Activated CD4-positive, alpha-beta T cell treated with anti-CD3 and anti-CD28 coated beads for 36 hours (primary cell): ENCODE results near the gene MMP1. TPM values are rescaled to one million over a fixed set of nuclear protein-coding genes. Genes with fewer than 3 reads are reported as not detected.
A peak's percentile ranks its signal among the peaks of the same experiment; 100 is the strongest.

Experiments
- ATAC-seq: fragments of 200-7000 bp; cut with Tn5 transposase; one replicate; pipeline ENCODE4 v1.10.0; 2021; ENCODE audit warnings: mild to moderate bottlenecking, moderate library complexity
- CTCF ChIA-PET: fragments of 350-600 bp; sonication (Branson Sonifier 250); formaldehyde crosslinking; loops from one replicate; lab custom pipeline; 2021; ENCODE audit warnings: antibody characterized with exemption; lab: Charles Lee
- POLR2A ChIA-PET: fragments of 350-600 bp; sonication (Branson Sonifier 250); formaldehyde crosslinking; loops from one replicate; lab custom pipeline; 2021; ENCODE audit warnings: antibody characterized with exemption, inconsistent platforms; lab: Charles Lee
- DNase-seq: peaks from one replicate; pipeline ENCODE4 v3.0.0-alpha.2; 2020
- H3K27ac Mint-ChIP-seq: one replicate; pipeline ENCODE4 v1.8.0; 2021; ENCODE audit warnings: mixed read lengths
- H3K27me3 Mint-ChIP-seq: one replicate; pipeline ENCODE4 v1.8.0; 2021; ENCODE audit warnings: mixed read lengths
- H3K36me3 Mint-ChIP-seq: one replicate; pipeline ENCODE4 v1.8.0; 2021; ENCODE audit warnings: low read depth, mixed read lengths
- H3K4me1 Mint-ChIP-seq: one replicate; pipeline ENCODE4 v1.8.0; 2021; ENCODE audit warnings: mixed read lengths
- H3K4me3 Mint-ChIP-seq: one replicate; pipeline ENCODE4 v1.8.0; 2021; ENCODE audit warnings: mild to moderate bottlenecking, moderate library complexity, mixed read lengths
- H3K9me3 Mint-ChIP-seq: one replicate; pipeline ENCODE4 v1.8.0; 2021; ENCODE audit warnings: low read depth, mixed read lengths
- intact Hi-C, 2 experiments: fragments of 100-400 bp; cut with DNase I in 1 of 2; cut with micrococcal nuclease in 1 of 2; formaldehyde crosslinking; loops; one replicate each; pipeline versions ENCODE4 v1.14.2 to v1.15.1; 2022 to 2024; cut with DNase I, micrococcal nuclease
- total RNA-seq, 2 experiments: library from RNA; stranded (reverse); gene quantifications; one replicate each; pipeline ENCODE4 v1.2.3, GENCODE V29; 2021

The MMP1 gene
- total RNA-seq, 2 experiments from 2014 or later, result not detected

DNA sequence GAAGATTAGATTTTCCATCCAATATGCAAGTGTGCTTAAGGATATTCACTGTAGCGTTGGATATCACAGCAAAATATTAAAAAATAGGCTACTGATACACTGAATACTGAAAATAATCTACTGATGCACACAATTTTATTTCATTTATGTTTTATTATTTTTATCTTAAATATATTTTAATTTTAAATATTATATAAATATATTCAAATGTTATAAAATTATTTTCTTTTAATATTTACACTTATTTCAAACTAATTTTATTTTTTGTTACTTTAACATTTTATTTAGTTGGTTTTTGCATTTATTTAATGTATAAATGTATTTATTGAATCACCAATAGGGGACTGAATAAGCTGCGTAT lies 33.1 kb upstream of the MMP1 start:
- Mint-ChIP-seq H3K27ac (no peak overlapping the region), H3K9me3 (no peaks in the 10 kb centered on the region), H3K27me3 (peaks cover 40% of the 10 kb centered on the region), H3K36me3 (no peaks in the 10 kb centered on the region), H3K4me3 (no peak overlapping the region), H3K4me1 (no peaks in the 10 kb centered on the region)
- DNase-seq (no peak), ATAC-seq (no peak)
- intact Hi-C loops, result loop anchor here (1.0 to 5.0 kb wide), 2 partner anchors 109 to 111 kb away; no protein-coding TSS in a partner anchor
- ChIA-PET POLR2A (no interaction called here), CTCF (interaction anchor here (0.6 to 1.3 kb wide), 2 partner anchors 11 to 489 kb away, joined by 3 read pairs; no protein-coding TSS in a partner anchor)

DNA sequence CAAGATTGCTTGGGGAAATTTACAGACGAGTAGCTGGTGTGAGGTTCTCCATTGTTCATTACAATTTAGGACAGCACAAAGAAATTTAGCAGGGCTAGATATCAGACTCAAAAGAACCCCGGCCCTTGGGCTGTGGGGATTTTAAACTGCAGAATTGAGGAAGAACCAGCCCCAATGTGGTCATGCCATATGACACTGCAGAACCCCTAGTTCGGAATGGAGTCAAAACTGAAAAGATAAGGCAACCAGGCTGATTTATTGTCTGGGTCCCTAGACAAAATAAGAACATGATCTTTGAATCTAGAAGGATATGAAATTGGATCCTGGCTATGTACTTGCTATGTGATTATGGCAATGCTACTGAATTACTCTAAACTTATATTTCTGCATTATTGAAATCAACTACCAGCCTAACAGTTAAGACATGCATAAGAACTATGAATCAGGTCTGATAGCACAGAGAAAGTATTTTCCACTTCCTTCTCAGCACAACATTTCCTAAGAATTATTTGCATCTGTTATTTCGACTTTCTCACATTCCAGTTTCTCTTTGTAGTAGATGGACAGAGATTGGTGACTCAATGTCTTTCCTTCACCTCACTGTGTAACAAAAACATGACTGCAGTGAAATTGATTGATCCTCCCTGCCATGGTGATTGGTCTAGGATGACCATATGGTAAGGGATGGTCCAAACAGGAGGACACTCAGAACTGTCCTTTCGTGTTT lies 32.2 kb upstream of the MMP1 start:
- intact Hi-C loops, result loop anchor here in 1 of 2 experiments (5.0 kb wide), 1 partner anchor 112 kb away; no protein-coding TSS in a partner anchor
- ChIA-PET CTCF (no interaction called here), POLR2A (no interaction called here)
- Mint-ChIP-seq H3K4me3 (no peak overlapping the region), H3K36me3 (no peaks in the 10 kb centered on the region), H3K4me1 (no peaks in the 10 kb centered on the region), H3K9me3 (no peaks in the 10 kb centered on the region), H3K27ac (no peak overlapping the region), H3K27me3 (peaks cover 40% of the 10 kb centered on the region)
- DNase-seq, result no peak
- no peak for ATAC-seq

DNA sequence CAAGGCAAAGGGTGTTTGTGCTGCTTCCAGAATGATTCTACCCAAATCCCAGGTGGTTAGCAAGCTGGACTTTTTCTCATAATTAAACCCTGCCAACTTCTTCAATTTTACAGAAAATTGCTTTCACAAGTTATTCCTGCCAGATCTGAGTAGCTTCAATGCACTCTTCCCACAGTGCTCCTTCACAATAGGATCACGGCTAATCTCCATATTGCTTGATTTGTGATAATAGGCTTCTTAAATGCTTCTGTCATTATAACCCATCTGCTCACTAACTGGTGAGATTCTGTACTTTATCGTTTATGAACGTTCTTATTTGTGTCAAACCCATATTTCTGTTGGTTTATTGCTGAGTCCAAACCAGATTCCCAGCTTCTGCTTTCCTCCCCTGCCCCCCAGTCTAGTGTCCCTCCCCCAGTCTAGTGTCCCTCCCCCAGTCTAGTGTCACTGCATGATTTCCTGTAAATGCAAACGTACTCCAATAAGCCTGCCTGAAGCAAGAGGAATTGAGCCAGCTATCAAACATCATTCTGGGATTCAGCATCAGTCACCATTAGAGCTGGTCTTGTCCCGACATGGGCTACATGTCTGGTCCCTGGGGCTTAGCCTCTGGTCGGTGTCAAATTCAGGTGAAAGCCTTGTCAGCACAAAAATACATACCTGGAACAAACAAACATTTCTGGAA lies 31.5 kb upstream of the MMP1 start:
- H3K9me3 Mint-ChIP-seq, result no peaks in the 10 kb centered on the region
- H3K27me3 Mint-ChIP-seq, result peaks cover 36% of the 10 kb centered on the region
- H3K4me1 Mint-ChIP-seq, result no peaks in the 10 kb centered on the region
- no peak for ATAC-seq
- POLR2A ChIA-PET, result no interaction called here
- H3K36me3 Mint-ChIP-seq, result no peaks in the 10 kb centered on the region
- intact Hi-C loops, result no loop called here
- DNase-seq, result no peak
- no peak overlapping the region for H3K27ac Mint-ChIP-seq
- H3K4me3 Mint-ChIP-seq, result no peak overlapping the region
- CTCF ChIA-PET, result no interaction called here

DNA sequence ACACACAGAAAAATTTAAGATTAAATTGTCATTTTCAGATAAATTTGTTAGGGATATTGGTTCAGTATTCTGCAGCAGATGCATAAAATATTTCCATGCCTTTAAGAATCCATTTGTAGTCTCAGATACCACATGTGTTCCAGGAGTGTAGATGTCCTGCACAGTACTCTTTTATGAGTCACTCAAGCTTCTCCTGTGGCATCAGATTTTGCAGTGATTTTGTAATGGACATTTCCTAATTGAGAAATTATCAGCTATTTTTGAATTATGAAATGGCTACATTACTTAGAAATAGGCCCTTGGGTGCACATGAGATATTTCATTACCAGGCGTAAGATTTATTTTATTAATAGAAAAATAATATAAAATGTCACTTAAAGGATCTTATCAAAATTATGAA lies 26.6 kb upstream of the MMP1 start:
- Mint-ChIP-seq H3K27me3 (peaks cover 12% of the 10 kb centered on the region), H3K27ac (no peak overlapping the region), H3K9me3 (no peaks in the 10 kb centered on the region), H3K36me3 (no peaks in the 10 kb centered on the region), H3K4me1 (no peaks in the 10 kb centered on the region), H3K4me3 (no peak overlapping the region)
- ATAC-seq (no peak), DNase-seq (no peak)
- intact Hi-C loops, result no loop called here
- ChIA-PET POLR2A (interaction anchor here (0.8 kb wide), 1 partner anchor 1505 kb away, joined by 3 read pairs; no protein-coding TSS in a partner anchor), CTCF (interaction anchor here (0.8 to 1.4 kb wide), 2 partner anchors 19 to 116 kb away, joined by 3 read pairs; partner anchors contain the start of gene MMP3)

DNA sequence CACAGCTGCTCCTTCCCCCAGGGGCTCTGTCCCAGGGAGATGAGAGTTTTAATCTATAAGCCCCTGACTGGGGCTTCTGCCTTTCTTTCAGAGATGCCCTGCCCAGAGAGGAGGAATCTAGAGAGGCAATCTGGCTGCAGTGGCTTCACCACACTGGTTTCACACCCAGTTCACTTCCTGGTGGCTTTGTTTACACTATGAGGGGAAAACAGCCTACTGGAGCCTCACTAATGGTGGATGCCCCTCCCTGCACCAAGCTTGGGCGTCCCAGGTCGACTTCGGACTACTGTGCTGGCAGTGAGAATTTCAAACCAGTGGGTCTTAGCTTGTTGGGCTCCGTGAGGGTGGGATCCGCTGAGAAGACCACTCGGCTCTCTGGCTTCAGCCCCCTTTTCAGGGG lies 21.5 kb upstream of the MMP1 start:
- Mint-ChIP-seq H3K4me1 (no peaks in the 10 kb centered on the region), H3K36me3 (no peaks in the 10 kb centered on the region), H3K9me3 (peaks cover 15% of the 10 kb centered on the region), H3K27ac (no peak overlapping the region), H3K4me3 (no peak overlapping the region), H3K27me3 (no peaks in the 10 kb centered on the region)
- DNase-seq (no peak), ATAC-seq (no peak)
- intact Hi-C loops, result no loop called here
- ChIA-PET CTCF (interaction anchor here (0.6 kb wide), 1 partner anchor 12 kb away, joined by 3 read pairs; no protein-coding TSS in a partner anchor), POLR2A (no interaction called here)

DNA sequence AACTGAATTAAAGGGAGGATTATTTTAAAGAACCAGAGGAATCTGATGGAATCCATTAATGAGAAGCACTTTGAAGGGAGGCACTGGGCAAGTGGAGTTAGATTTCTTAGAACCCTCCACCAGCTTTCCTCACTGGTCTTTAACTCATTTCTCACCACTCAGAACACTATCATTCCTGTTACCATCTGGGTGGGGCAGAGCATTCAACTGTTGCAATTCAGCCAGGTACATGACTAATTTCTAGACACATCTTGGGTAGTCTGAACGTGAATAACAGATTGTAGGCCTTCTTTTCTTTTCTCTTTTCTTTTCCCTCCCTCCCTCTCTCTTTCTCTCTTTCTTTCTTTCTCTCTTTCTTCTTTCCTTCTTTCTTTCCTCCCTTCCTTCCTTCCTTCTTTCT lies 15.5 kb upstream of the MMP1 start:
- Mint-ChIP-seq H3K4me1 (no peaks in the 10 kb centered on the region), H3K27ac (no peak overlapping the region), H3K9me3 (peaks cover 15% of the 10 kb centered on the region), H3K4me3 (no peak overlapping the region), H3K36me3 (no peaks in the 10 kb centered on the region), H3K27me3 (peaks cover 4% of the 10 kb centered on the region)
- intact Hi-C loops, result no loop called here
- POLR2A ChIA-PET, result no interaction called here
- CTCF ChIA-PET, result no interaction called here
- no peak for ATAC-seq
- no peak for DNase-seq

DNA sequence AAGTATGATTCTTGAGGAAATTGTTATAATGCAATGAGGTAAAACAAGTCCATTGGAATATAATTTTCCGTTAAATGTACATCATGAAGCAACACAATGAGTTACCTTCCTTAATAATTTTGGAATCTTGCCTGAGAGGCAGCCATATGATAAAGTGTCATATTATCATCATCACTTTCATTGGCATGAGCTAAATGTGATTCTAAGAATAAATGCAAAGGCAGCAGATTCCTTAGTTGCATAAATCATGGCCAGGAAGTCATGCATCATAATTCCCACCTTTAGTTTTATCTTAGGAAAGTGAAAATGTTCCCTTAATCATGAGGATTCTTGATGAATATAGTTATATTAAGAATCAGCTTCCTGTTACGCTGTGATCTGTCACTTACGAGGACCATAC lies 14.2 kb upstream of the MMP1 start:
- intact Hi-C loops, result no loop called here

DNA sequence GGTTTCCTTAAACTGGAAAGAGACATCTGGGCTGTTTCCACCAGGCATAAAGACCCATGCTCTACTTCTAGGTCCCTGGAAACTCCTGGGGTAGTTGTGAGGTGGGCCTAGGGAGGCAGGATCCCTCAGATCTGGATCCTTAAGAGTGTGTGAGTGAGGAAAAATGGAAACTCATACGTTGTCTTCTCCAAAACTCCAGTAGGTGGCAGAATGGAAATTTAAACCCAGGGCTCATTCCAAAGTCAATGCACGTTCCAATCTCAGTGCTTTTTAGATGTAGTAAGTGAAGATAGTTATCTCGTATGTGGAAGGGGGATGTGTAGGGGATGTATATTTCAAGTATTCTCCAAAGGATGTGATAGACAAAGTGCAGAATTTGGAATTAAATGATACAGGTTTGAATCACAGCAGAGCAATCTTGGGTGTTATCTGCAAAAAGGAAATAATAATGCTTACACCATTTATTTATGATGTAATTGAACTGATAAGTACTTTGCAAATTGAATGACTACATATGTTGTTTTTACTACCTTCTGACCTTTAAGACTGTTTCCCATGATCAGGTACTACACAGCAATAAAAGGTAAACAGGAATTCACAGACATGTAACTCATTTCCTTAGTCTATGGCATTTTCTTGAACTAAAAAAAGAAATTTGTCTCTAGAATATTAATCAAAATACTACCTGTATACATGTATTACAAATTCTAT lies 13.1 kb upstream of the MMP1 start:
- H3K27ac Mint-ChIP-seq, result no peak overlapping the region
- no peaks in the 10 kb centered on the region for H3K4me1 Mint-ChIP-seq
- no peak overlapping the region for H3K4me3 Mint-ChIP-seq
- ChIA-PET CTCF (interaction anchor here (0.6 to 1.0 kb wide), 2 partner anchors 11 to 78 kb away, joined by 3 read pairs; no protein-coding TSS in a partner anchor), POLR2A (no interaction called here)
- H3K36me3 Mint-ChIP-seq, result no peaks in the 10 kb centered on the region
- intact Hi-C loops, result no loop called here
- peaks cover 4% of the 10 kb centered on the region for H3K27me3 Mint-ChIP-seq
- peaks cover 3% of the 10 kb centered on the region for H3K9me3 Mint-ChIP-seq
- no peak for DNase-seq
- no peak for ATAC-seq

More for the DNA sequence above, 14.2 kb upstream of the MMP1 start:
- H3K27me3 Mint-ChIP-seq, result peaks cover 4% of the 10 kb centered on the region
- DNase-seq (no peak), ATAC-seq (no peak)
- no peaks in the 10 kb centered on the region for H3K4me1 Mint-ChIP-seq
- CTCF ChIA-PET, result interaction anchor here (0.6 kb wide), 1 partner anchor 114 kb away, joined by 3 read pairs; no protein-coding TSS in a partner anchor
- POLR2A ChIA-PET, result no interaction called here
- no peak overlapping the region for H3K27ac Mint-ChIP-seq
- peaks cover 10% of the 10 kb centered on the region for H3K9me3 Mint-ChIP-seq
- H3K36me3 Mint-ChIP-seq, result no peaks in the 10 kb centered on the region
- H3K4me3 Mint-ChIP-seq, result no peak overlapping the region

DNA sequence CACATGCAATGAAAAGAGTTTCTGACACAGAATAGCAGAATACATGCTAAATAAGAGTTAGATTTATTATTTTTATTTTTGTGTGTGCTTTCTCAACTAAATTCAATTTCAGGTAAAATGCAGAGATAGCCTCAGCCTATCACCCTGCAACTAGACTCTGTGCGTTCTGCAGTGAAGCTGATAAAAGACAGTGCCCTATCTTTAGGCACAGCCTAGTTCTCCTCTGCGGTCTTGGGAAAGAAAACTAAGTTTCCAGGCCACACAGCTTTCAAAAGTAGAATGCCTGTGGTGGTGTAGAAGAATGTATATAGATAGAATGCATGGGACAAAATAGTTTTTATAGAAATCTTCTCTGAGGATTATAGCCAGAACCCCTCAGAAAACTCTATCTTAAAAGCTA lies 12.0 kb upstream of the MMP1 start:
- Mint-ChIP-seq H3K27me3 (peaks cover 4% of the 10 kb centered on the region), H3K36me3 (no peaks in the 10 kb centered on the region), H3K4me3 (no peak overlapping the region), H3K9me3 (no peaks in the 10 kb centered on the region), H3K27ac (no peak overlapping the region), H3K4me1 (no peaks in the 10 kb centered on the region)
- POLR2A ChIA-PET, result no interaction called here
- intact Hi-C loops, result no loop called here
- DNase-seq (no peak), ATAC-seq (no peak)
- CTCF ChIA-PET, result no interaction called here

DNA sequence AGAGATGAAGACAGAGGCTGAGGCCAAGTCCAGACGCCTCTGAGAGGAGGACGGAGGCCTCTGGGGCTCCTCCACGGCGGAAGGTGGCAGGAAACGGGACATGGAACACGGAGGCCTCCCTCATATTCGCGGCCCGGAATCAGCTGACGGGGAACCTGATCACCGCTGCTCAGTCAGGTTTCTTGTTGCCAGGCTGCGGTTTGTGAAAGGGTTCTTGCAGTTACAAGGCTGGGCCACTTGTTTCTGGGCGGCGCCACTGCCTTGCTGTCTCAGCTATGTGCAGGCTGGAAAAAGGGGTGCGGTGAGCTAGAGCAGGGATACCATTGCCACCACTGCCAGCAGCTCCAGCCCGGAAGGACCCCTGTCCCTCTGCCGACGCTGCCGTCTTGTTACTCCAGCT lies 10.0 kb upstream of the MMP1 start:
- peak; percentile 42 for ATAC-seq
- POLR2A ChIA-PET, result no interaction called here

DNA sequence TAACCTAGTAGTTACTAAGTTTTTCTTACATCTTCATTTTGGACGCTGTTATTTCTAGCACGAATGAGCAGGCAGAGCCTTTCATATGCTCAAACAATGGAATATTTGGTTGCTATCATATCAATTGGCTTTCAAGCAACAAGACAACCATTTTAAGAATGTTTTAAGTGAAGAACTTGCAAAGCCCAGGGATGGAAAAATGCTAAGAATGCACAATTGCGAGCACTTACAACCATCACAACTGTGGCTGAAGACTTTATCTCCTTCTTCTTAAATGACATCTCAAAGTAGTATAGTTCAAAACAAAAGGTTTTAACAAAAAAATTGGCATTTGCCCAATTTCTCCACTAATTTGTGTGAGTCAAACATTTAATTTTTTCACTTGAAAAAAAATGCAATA lies 8.3 kb upstream of the MMP1 start:
- peaks cover 13% of the 10 kb centered on the region for H3K27me3 Mint-ChIP-seq
- no peak for ATAC-seq
- ChIA-PET POLR2A (no interaction called here), CTCF (no interaction called here)
- no peaks in the 10 kb centered on the region for H3K9me3 Mint-ChIP-seq
- H3K27ac Mint-ChIP-seq, result no peak overlapping the region
- intact Hi-C loops, result no loop called here
- H3K4me3 Mint-ChIP-seq, result no peak overlapping the region
- H3K36me3 Mint-ChIP-seq, result no peaks in the 10 kb centered on the region
- no peaks in the 10 kb centered on the region for H3K4me1 Mint-ChIP-seq
- DNase-seq, result no peak

More for the DNA sequence above, 10.0 kb upstream of the MMP1 start:
- Mint-ChIP-seq H3K4me3 (no peak overlapping the region), H3K4me1 (no peaks in the 10 kb centered on the region), H3K27me3 (peaks cover 13% of the 10 kb centered on the region), H3K36me3 (no peaks in the 10 kb centered on the region), H3K27ac (no peak overlapping the region), H3K9me3 (no peaks in the 10 kb centered on the region)
- intact Hi-C loops, result no loop called here
- CTCF ChIA-PET, result interaction anchor here (0.6 kb wide), 1 partner anchor 473 kb away, joined by 3 read pairs; no protein-coding TSS in a partner anchor
- DNase-seq, result peak; percentile 44
